IMR-90 (cell line): ENCODE data around the gene FAM117B. TPM values are rescaled to one million over a fixed set of nuclear protein-coding genes. Genes with fewer than 3 reads are reported as not detected.
"Not testable (repeated sequence)": the region's sequence is repeated elsewhere in the genome, so short reads cannot be mapped to it uniquely, and the experiment has no call there.

Source experiments
- ATAC-seq: fragments of 200-7000 bp; cut with Tn5 transposase; 2 replicates; pipeline ENCODE4 v1.9.1; 2020; ENCODE audit warnings: low read depth, mild to moderate bottlenecking, moderate library complexity
- BruUV-seq: library from RNA; stranded (reverse); fragments of 400-500 nt; replicated peaks from 2 replicates; lab custom pipeline; 2021; lab: Mats Ljungman, UMichigan
- CTCF ChIA-PET: fragments of 300-600 bp; formaldehyde crosslinking; extraction: SDS; loops from one replicate; lab custom pipeline; 2021; ENCODE audit warnings: antibody characterized with exemption; lab: Yijun Ruan, JAX
- POLR2A ChIA-PET: fragments of 300-600 bp; sonication (Branson Sonifier 250); formaldehyde crosslinking; loops from one replicate; lab custom pipeline; 2022; ENCODE audit warnings: antibody characterized with exemption; ENCODE audit not compliant: unreplicated experiment; lab: Charles Lee
- DNase-seq: peaks from one replicate; pipeline ENCODE4 v3.0.0; 2013
- H2AFZ ChIP-seq: replicated peaks from 2 replicates; pipeline ENCODE3; 2013; ENCODE audit warnings: low read length, mild to moderate bottlenecking; ENCODE audit not compliant: poor library complexity
- H2AK5ac ChIP-seq: 2 replicates; pipeline ENCODE4 v1.6.1; 2013; ENCODE audit warnings: low read depth, low read length, inconsistent platforms
- H2AK9ac ChIP-seq: replicated peaks from 2 replicates; pipeline ENCODE3; 2013; ENCODE audit warnings: mild to moderate bottlenecking, low read depth, low read length, moderate library complexity; ENCODE audit not compliant: poor library complexity
- H2BK120ac ChIP-seq: 2 replicates; pipeline ENCODE4 v1.6.1; 2013; ENCODE audit warnings: low read depth, low read length, inconsistent platforms
- H2BK15ac ChIP-seq: 3 replicates; pipeline ENCODE4 v1.6.1; 2013; ENCODE audit warnings: low read depth, low read length, inconsistent platforms
- H2BK20ac ChIP-seq: 2 replicates; pipeline ENCODE4 v1.6.1; 2013; ENCODE audit warnings: low read depth, mild to moderate bottlenecking, inconsistent platforms, low read length, moderate library complexity
- H2BK5ac ChIP-seq: 2 replicates; pipeline ENCODE4 v1.6.1; 2013; ENCODE audit warnings: mild to moderate bottlenecking, low read depth, low read length, inconsistent platforms; ENCODE audit not compliant: poor library complexity, severe bottlenecking
- H3K14ac ChIP-seq: replicated peaks from 2 replicates; pipeline ENCODE4 v1.6.1; 2013; ENCODE audit warnings: low read depth, low read length, inconsistent platforms
- H3K18ac ChIP-seq: 2 replicates; pipeline ENCODE4 v1.6.1; 2013; ENCODE audit warnings: low read depth, low read length, control low read depth
- H3K23ac ChIP-seq: 2 replicates; pipeline ENCODE4 v1.6.1; 2013; ENCODE audit warnings: low read depth, low read length, inconsistent platforms
- H3K27ac ChIP-seq: 2 replicates; pipeline ENCODE4 v1.5.1; 2013; ENCODE audit warnings: mild to moderate bottlenecking, control low read depth, low read length; ENCODE audit not compliant: insufficient read depth
- H3K27me3 ChIP-seq: 2 replicates; pipeline ENCODE4 v1.6.1; 2013; ENCODE audit warnings: low read length; ENCODE audit not compliant: control insufficient read depth, insufficient read depth
- H3K36me3 ChIP-seq: 2 replicates; pipeline ENCODE4 v1.6.1; 2013; ENCODE audit warnings: low read length, mixed read lengths; ENCODE audit not compliant: control insufficient read depth, insufficient read depth
- H3K4ac ChIP-seq: 2 replicates; pipeline ENCODE4 v1.6.1; 2013; ENCODE audit warnings: low read depth, low read length, inconsistent platforms
- H3K4me1 ChIP-seq: 2 replicates; pipeline ENCODE4 v1.6.1; 2013; ENCODE audit warnings: low read length, mixed read lengths; ENCODE audit not compliant: control insufficient read depth, insufficient read depth
- H3K4me2 ChIP-seq: 2 replicates; pipeline ENCODE4 v1.6.1; 2013; ENCODE audit warnings: low read depth, mild to moderate bottlenecking, control low read depth, low read length, moderate library complexity
- H3K4me3 ChIP-seq: 2 replicates; pipeline ENCODE4 v1.5.1; 2013; ENCODE audit warnings: low read depth, mild to moderate bottlenecking, control low read depth, low read length, moderate library complexity; ENCODE audit not compliant: insufficient read depth
- H3K56ac ChIP-seq: 2 replicates; pipeline ENCODE4 v1.6.1; 2013; ENCODE audit warnings: low read length, inconsistent platforms; ENCODE audit not compliant: insufficient read depth; ENCODE audit errors: extremely low read depth
- H3K79me1 ChIP-seq, 2 experiments: 2 replicates each; pipeline ENCODE4 v1.6.1; 2013; ENCODE audit warnings: low read length in 2 of 2, inconsistent platforms in 1 of 2, low read depth in 1 of 2
- H3K9ac ChIP-seq: 2 replicates; pipeline ENCODE4 v1.6.1; 2013; ENCODE audit warnings: low read depth, low read length, control low read depth
- H3K9me1 ChIP-seq: 2 replicates; pipeline ENCODE4 v1.6.1; 2013; ENCODE audit warnings: low read length, inconsistent platforms; ENCODE audit not compliant: insufficient read depth
- H3K9me3 ChIP-seq: 2 replicates; pipeline ENCODE4 v1.6.1; 2013; ENCODE audit warnings: low read length; ENCODE audit not compliant: control insufficient read depth, insufficient read depth
- H4K20me1 ChIP-seq: 2 replicates; pipeline ENCODE4 v1.6.1; 2013; ENCODE audit warnings: low read length, inconsistent platforms; ENCODE audit not compliant: insufficient read depth
- H4K5ac ChIP-seq: 2 replicates; pipeline ENCODE4 v1.6.1; 2013; ENCODE audit warnings: mild to moderate bottlenecking, low read depth, low read length, control low read depth
- H4K8ac ChIP-seq, 2 experiments: 2 replicates each; pipeline ENCODE4 v1.6.1; 2013; ENCODE audit warnings: low read depth in 2 of 2, low read length in 2 of 2, control low read depth in 1 of 2, inconsistent platforms in 1 of 2
- H4K91ac ChIP-seq: 2 replicates; pipeline ENCODE4 v1.6.1; 2013; ENCODE audit warnings: low read depth, low read length, inconsistent platforms; ENCODE audit not compliant: insufficient read depth
- MAFK ChIP-seq: IDR thresholded peaks from 2 replicates; pipeline ENCODE4 v1.6.1; 2012; ENCODE audit warnings: low read depth, low read length, improper control_type of control experiment
- RCOR1 ChIP-seq: IDR thresholded peaks from 2 replicates; pipeline ENCODE4 v1.6.1; 2012; ENCODE audit warnings: mild to moderate bottlenecking, low read length, improper control_type of control experiment; ENCODE audit not compliant: insufficient replicate concordance
- WGBS, 2 experiments: methylation state at CpG; one replicate each; pipeline versions ENCODE4 v1.1.5 to v1.1.7; 2013; ENCODE audit warnings: missing lambda C conversion rate in 2 of 2; ENCODE audit not compliant: insufficient read length in 1 of 2; ENCODE audit errors: extremely low coverage in 2 of 2; 5-methylcytosine and 5-hydroxymethylcytosine counted together
- dilution Hi-C: fragments of 300-500 bp; cut with HindIII; formaldehyde crosslinking; loops from one replicate; pipeline ENCODE4 v1.14.3; 2018; ENCODE audit warnings: low sequenced_read_pairs; ENCODE audit not compliant: unreplicated experiment
- in situ Hi-C: fragments of 300-500 bp; cut with MboI; formaldehyde crosslinking; loops from 3 replicates; pipeline ENCODE4 v1.14.3; 2019; ENCODE audit warnings: low sequenced_read_pairs, inconsistent platforms, mixed read lengths
- intact Hi-C: fragments of 100-400 bp; cut with micrococcal nuclease; formaldehyde crosslinking; loops from 2 replicates; pipeline ENCODE4 v1.10.0; 2022
- polyA plus RNA-seq, 3 experiments: library from polyadenylated mRNA; depleted of rRNA; stranded (reverse); fragments of >200 nt; gene quantifications; 2 replicates each; pipeline ENCODE4 v1.2.3, GENCODE V29; 2012; ENCODE audit warnings: low replicate concordance in 1 of 3
- total RNA-seq: library from RNA; depleted of rRNA; stranded (reverse); fragments of >200 nt; gene quantifications from 2 replicates; pipeline ENCODE4 v1.2.3, GENCODE V29; 2012

FAM117B gene
- total and polyA plus RNA-seq, 2 of the 4 experiments (the other 2 are of a cell fraction), result 0.54 to 0.79 TPM

DNA sequence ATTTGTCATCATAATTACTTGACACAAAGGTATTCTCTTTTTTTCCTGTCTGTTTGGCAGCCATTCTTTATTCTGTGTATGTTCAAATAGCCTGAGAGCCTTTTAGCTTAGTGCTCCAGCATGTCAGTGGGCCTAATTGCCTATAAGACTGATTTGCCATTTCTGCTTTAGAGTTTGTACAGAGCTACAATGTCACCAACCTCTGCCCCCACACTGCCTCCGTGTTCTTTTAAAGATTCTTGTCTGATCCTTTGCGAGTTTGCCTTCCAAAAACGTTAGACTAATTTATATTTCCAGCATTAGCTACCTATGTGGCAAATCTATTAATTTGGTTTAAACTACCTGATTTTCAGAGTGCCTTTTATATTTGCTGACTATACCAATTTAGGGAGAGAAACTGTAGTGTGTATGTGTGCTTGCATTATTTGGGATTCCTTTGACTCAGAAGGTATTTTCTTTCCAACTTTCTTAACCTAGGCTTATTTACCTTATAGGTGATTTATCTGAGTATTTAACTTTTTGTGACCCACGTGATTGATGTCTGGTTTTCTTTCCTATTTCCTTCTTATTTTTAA, 70.8 kb downstream of the FAM117B start:
- Histone ChIP-seq H3K18ac (no peak overlapping the region), H3K4me2 (no peak overlapping the region), H2AFZ (no peak overlapping the region), H3K27me3 (no peaks in the 10 kb centered on the region), H3K23ac (no peak overlapping the region), H2BK5ac (no peak overlapping the region), H4K8ac (no peak overlapping the region), H3K9me1 (no peaks in the 10 kb centered on the region), H2BK15ac (no peak overlapping the region), H3K4me1 (peaks cover 1% of the 10 kb centered on the region; the same call in 1 of the 2 replicates), H3K4ac (no peak overlapping the region), H3K79me1 (no peaks in the 10 kb centered on the region; a peak in 1 of 4 replicates), H2AK5ac (no peak overlapping the region), H2BK120ac (no peak overlapping the region), H4K20me1 (no peaks in the 10 kb centered on the region), H4K91ac (no peak overlapping the region), H4K5ac (no peak overlapping the region), H3K4me3 (no peak overlapping the region), H3K27ac (no peak overlapping the region), H2AK9ac (no peak overlapping the region), H3K14ac (no peak overlapping the region), H2BK20ac (no peak overlapping the region), H3K36me3 (no peaks in the 10 kb centered on the region), H3K56ac (no peak overlapping the region), H3K9me3 (no peaks in the 10 kb centered on the region), H3K9ac (no peak overlapping the region)
- intact Hi-C loops (no loop called here), in situ Hi-C loops (no loop called here), dilution Hi-C loops (no loop called here)
- DNase-seq, result no peak
- no CpG with 5 or more reads among the region's 4 CpGs for WGBS, 2 experiments
- ChIA-PET CTCF (no interaction called here), POLR2A (no interaction called here)
- peak; percentile 71 for TF ChIP-seq MAFK
- TF ChIP-seq RCOR1, result no peak
- no peak for ATAC-seq
- BruUV-seq, result no TSS peak

DNA sequence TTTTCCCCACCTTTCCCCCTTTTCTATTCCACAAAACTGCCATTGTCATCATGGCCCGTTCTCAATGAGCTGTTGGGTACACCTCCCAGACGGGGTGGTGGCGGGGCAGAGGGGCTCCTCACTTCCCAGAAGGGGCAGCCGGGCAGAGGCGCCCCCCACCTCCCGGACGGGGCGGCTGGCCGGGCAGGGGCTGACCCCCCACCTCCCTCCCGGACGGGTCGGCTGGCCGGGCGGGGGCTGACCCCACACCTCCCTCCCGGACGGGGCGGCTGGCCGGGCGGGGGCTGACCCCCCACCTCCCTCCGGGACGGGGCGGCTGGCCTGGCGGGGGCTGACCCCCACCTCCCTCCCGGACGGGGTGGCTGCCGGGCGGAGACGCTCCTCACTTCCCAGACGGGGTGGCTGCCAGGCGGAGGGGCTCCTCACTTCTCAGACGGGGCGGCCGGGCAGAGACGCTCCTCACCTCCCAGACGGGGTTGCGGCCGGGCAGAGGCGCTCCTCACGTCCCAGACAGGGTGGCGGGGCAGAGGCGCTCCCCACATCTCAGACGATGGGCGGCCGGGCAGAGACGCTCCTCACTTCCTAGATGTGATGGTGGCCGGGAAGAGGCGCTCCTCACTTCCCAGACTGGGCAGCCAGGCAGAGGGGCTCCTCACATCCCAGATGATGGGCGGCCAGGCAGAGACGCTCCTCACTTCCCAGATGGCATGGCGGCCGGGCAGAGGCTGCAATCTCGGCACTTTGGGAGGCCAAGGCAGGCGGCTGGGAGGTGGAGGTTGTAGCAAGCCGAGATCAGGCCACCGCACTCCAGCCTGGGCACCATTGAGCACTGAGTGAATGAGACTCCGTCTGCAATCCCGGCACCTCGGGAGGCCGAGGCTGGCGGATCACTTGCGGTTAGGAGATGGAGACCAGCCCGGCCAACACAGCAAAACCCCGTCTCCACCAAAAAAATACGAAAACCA, 80.5 kb downstream of the FAM117B start:
- H4K91ac ChIP-seq, intact Hi-C loops, H2BK20ac ChIP-seq, POLR2A ChIA-PET, H3K4ac ChIP-seq, H3K4me3 ChIP-seq, H3K56ac ChIP-seq, DNase-seq, H2AK5ac ChIP-seq, dilution Hi-C loops, H4K20me1 ChIP-seq, H3K9me1 ChIP-seq, BruUV-seq, H3K27me3 ChIP-seq, H4K5ac ChIP-seq, H3K27ac ChIP-seq, H2BK120ac ChIP-seq, H3K4me1 ChIP-seq, H4K8ac ChIP-seq, in situ Hi-C loops, ATAC-seq, H3K23ac ChIP-seq, H3K36me3 ChIP-seq, H2BK5ac ChIP-seq, H3K4me2 ChIP-seq, CTCF ChIA-PET, H3K14ac ChIP-seq, H2BK15ac ChIP-seq, H3K18ac ChIP-seq, H2AFZ ChIP-seq, H3K9ac ChIP-seq, H3K79me1 ChIP-seq, H2AK9ac ChIP-seq: not testable (repeated sequence)
- 94% methylated on average over 5 of the region's 64 CpGs; no CpG with 5 or more reads in 1 of the 2 experiments for WGBS, 2 experiments
- H3K9me3 ChIP-seq, result peaks cover 11% of the 10 kb centered on the region
